Mucosa of rectum (tissue), 2 donors: ENCODE measurements around the gene FAM117A.
A peak's percentile ranks its signal among the peaks of the same experiment; 100 is the strongest.
"Not testable (repeated sequence)": the region's sequence is repeated elsewhere in the genome, so short reads cannot be mapped to it uniquely, and the experiment has no call there.

ENCODE experiments used
- H3K27ac ChIP-seq, 2 donors: one replicate each; pipeline ENCODE4 v1.7.0; 2013; ENCODE audit warnings: inconsistent platforms in 2 of 2, low read depth in 2 of 2, low read length in 2 of 2
- H3K27me3 ChIP-seq, 2 donors: one replicate each; pipeline ENCODE4 v1.7.0; 2013; ENCODE audit warnings: low read length in 2 of 2; ENCODE audit not compliant: control insufficient read depth in 2 of 2, insufficient read depth in 2 of 2
- H3K36me3 ChIP-seq, 2 donors: one replicate each; pipeline ENCODE4 v1.7.0; 2013; ENCODE audit warnings: low read length in 2 of 2; ENCODE audit not compliant: control insufficient read depth in 2 of 2, insufficient read depth in 2 of 2
- H3K4me1 ChIP-seq, 2 donors: one replicate each; pipeline ENCODE4 v1.7.0; 2013; ENCODE audit warnings: low read length in 2 of 2, mild to moderate bottlenecking in 1 of 2; ENCODE audit not compliant: control insufficient read depth in 2 of 2, insufficient read depth in 2 of 2
- H3K4me3 ChIP-seq, 2 donors: one replicate each; pipeline ENCODE4 v1.7.0; 2013; ENCODE audit warnings: low read length in 2 of 2
- H3K9ac ChIP-seq, 2 donors: one replicate each; pipeline ENCODE4 v1.7.0; 2013; ENCODE audit warnings: low read length in 2 of 2, low read depth in 1 of 2, mild to moderate bottlenecking in 1 of 2
- H3K9me3 ChIP-seq, 2 donors: one replicate each; pipeline ENCODE4 v1.7.0; 2013; ENCODE audit warnings: low read length in 2 of 2; ENCODE audit not compliant: control insufficient read depth in 2 of 2
- donor health status: healthy.
- donor health status: Normal muscosa, but diverticular disease.

Gene FAM117A

DNA sequence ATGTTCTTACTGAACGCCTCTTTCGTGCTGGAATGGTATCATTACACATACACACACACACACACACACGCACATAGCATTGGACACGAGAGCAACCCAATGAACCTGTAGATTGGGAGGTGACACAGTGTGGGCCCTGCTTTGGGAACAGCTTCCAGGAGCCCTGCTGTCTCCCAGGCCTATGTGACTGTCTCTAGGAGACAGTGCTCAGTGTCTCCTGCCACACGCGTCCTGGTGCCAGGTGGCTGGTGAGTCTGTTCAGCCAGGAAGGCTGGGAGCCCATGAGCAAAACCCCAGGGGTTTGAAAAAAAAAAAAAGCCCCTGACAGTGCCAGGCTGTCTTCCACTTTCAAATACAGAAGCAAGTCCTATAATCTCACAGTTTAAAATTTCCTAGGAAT, 83.6 kb downstream of the FAM117A start:
- Histone ChIP-seq H3K27me3 (no peaks in the 10 kb centered on the region), H3K4me1 (peaks cover 14 to 18% of the 10 kb centered on the region in 2 donors), H3K9me3 (no peaks in the 10 kb centered on the region), H3K27ac (no peak overlapping the region), H3K36me3 (peaks cover 0 to 2% of the 10 kb centered on the region in 2 donors), H3K4me3 (no peak overlapping the region), H3K9ac (no peak overlapping the region)

DNA sequence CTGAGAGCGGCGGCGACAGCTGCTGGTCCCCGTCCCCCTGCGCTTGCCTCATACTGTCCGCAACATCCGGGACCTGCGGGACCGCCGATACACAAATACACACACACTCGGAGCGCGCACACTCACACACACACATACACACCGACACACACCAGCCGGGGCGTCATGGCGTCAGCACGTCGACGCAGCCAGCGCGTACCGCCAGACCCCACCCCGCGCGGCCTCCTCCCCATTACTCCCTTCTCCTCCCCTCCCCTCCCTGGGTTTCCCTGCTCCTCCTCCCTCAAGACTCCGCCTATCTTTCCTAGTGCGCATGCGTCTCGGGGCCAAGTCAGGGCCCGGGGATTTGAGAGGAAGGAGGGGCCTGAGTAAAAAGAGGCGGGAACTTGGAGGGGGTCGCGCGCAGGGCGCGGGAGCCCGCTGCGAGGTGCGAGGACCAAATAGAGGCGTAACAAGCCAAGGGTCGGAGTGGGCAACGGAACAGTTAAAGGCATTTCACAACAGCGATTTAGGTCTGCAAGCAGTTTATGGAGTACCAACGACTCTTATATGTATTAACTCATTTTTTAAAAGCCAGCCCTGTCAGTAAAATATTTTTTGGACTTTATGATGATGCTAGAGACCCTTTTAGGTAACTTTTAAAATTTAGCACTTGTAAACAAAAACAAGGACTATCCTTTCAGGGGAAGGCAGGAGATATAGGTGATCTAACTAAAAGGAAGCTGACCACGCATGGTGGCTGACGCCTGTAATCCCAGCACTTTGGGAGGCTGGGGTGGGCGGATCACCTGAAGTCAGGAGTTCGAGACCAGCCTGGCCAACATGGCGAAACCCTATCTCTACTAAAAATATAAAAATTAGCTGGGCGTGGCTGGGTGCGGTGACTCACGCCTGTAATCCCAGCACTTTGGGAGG, 85.7 kb downstream of the FAM117A start, which contains the start of gene SPOP:
Gene SPOP (minus strand): TSS at position 165 of the 915 bp plus-strand sequence. CDS start 55,287 bp downstream, outside the sequence.
- Histone ChIP-seq H3K27ac (peak within 1 kb of the TSS; percentile 99), H3K27me3 (no peaks in the 10 kb centered on the region), H3K9me3 (no peaks in the 10 kb centered on the region), H3K4me3 (peak within 1 kb of the TSS; percentile 92 to 95), H3K36me3 (peaks cover 0 to 3% of the 10 kb centered on the region in 2 donors), H3K4me1 (peaks cover 18 to 22% of the 10 kb centered on the region in 2 donors), H3K9ac (peak within 1 kb of the TSS; percentile 85 to 90)

DNA sequence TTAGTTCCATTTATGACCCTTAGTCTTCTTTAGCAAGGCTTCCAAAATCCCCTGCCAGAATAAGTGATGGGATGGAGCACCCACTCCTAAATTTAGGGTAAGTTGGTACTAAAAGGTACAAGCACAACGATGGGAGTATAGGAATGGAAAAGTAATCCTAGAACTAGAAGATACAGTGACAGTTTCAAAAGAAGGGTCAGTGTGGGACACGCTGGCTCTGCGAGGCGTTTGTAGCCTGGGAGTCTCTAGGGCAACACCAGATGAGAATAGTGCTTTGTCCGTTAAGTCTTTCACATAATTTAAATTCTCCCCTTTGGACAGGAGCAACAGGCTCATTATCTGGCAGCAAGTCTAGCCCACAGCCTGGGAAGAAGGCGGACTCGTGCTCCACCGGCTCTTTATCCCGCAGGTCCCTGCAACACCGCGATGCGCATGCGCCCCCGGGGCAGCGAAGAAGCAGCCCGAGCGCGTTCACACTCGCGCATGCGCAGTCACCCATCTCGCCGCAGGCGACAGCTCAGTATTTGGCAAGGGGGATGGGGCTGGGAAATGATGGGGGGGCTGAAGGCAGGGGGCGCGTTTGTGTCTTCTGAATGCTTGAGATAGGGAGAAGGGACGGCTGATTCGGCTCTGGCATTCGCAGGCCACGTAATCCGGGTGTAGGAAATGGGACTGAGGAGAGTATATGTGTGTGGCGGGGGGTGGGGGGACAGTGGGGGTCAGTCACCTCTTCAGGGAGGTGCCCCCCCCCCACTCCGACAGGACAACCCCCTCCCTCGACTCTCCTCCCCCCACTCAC, 86.6 kb downstream of the FAM117A start:
- H3K4me1 ChIP-seq: peaks cover 18 to 22% of the 10 kb centered on the region in 2 donors
- H3K27ac ChIP-seq: peak overlapping the region; percentile 99
- H3K9ac ChIP-seq: peak overlapping the region; percentile 85 to 90

DNA sequence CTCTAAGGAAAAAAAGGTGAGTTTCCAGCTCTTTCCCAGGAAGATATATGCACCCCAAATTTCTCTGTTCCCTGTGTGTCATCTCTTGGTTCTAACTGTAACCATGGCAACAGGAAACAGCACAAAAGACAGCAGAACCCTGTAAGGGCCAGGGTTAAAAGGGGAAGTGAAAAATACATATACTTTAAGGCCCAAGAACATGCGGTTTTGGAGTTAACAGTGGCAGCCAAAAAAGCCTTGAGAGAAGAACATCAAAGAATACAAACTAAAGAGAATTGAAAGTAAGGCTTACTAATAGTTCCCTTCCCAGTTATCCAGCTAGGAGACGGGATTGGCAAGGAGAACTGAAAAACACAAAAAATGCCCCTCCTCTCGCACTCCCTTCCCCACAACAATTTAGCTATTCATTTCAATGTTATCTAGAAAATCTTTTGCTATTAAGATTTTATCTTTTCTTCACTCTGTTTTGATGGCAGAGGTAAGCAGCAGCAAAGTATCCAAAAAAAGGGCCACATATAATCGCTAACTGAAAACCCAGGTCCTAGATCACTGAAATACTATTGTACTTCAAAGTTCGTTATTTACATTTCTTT, 87.6 kb downstream of the FAM117A start:
- Histone ChIP-seq H3K27me3 (no peaks in the 10 kb centered on the region), H3K4me1 (peaks cover 18 to 22% of the 10 kb centered on the region in 2 donors), H3K27ac (peak overlapping the region; percentile 99), H3K4me3 (peak overlapping the region; percentile 92 to 95), H3K9ac (peak overlapping the region; percentile 35 to 90), H3K9me3 (no peaks in the 10 kb centered on the region), H3K36me3 (peaks cover 0 to 5% of the 10 kb centered on the region in 2 donors)

More for the DNA sequence above, 86.6 kb downstream of the FAM117A start:
- Histone ChIP-seq H3K36me3 (peaks cover 0 to 5% of the 10 kb centered on the region in 2 donors), H3K27me3 (no peaks in the 10 kb centered on the region), H3K9me3 (no peaks in the 10 kb centered on the region), H3K4me3 (peak overlapping the region; percentile 92 to 95)

DNA sequence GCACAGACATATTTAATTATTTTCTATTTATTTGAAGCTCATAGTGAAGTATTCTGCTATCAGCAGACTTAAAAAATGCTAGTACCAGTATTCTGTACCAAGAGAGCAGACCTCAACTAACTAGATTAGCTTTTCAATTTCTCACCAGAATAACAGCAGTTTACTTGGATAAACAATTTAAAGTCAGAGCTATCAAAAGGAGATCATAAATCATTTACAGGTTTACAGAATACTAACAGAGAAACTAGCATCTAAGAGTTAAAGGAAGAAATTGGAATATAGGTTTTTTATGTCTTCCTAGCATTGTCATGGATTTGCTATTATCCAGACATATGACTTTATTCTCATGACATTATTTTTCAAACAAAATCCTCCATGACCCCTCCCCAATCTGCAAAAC, 89.4 kb downstream of the FAM117A start:
- Histone ChIP-seq H3K9ac (no peak overlapping the region), H3K9me3 (no peaks in the 10 kb centered on the region), H3K4me3 (no peak overlapping the region), H3K36me3 (peaks cover 0 to 5% of the 10 kb centered on the region in 2 donors), H3K4me1 (peaks cover 18 to 22% of the 10 kb centered on the region in 2 donors), H3K27ac (no peak overlapping the region), H3K27me3 (no peaks in the 10 kb centered on the region)

DNA sequence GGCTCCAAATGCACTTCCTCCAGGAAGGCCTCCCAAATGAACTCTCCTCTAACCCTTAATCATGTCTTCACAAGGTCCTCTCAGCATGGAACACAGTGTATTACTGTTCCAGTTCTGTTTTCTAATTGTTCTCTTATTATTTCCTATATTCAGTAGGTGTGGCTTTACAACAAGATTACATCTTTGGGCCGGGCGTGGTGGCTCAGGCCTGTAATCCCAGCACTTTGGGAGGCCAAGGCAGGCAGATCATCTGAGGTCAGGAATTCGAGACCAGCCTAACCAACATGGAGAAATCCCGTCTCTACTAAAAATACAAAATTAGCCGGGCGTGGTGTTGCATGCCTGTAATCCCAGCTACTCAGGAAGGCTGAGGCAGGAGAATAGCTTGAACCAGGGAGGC, 90.3 kb downstream of the FAM117A start:
- peaks cover 18 to 22% of the 10 kb centered on the region in 2 donors for H3K4me1 ChIP-seq
- not testable (repeated sequence) for H3K4me3 ChIP-seq, H3K27ac ChIP-seq, H3K36me3 ChIP-seq, H3K27me3 ChIP-seq, H3K9me3 ChIP-seq, H3K9ac ChIP-seq

DNA sequence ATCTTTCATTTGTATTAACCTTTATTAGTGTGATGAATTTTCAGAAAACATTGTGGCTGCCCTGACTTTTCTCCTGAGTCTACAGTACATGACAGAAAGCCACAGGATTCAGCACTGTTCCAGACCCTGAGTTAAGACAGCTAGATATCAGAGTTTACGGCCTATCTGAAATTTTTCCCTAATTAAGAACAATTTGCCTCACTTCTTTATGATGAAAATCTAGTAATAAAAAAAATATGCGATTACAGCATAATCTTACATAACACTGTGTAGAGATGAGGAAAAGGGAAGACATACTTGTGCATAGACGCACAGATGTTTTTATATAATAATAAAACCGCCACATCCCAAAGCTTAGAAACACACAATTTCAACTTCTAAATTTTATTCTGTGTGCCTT, 93.3 kb downstream of the FAM117A start:
- no peak overlapping the region for H3K27ac ChIP-seq
- H3K27me3 ChIP-seq: no peaks in the 10 kb centered on the region
- H3K9ac ChIP-seq: no peak overlapping the region
- peaks cover 3 to 5% of the 10 kb centered on the region in 2 donors for H3K36me3 ChIP-seq
- peaks cover 5 to 7% of the 10 kb centered on the region in 2 donors for H3K4me1 ChIP-seq
- no peak overlapping the region for H3K4me3 ChIP-seq
- H3K9me3 ChIP-seq: no peaks in the 10 kb centered on the region

DNA sequence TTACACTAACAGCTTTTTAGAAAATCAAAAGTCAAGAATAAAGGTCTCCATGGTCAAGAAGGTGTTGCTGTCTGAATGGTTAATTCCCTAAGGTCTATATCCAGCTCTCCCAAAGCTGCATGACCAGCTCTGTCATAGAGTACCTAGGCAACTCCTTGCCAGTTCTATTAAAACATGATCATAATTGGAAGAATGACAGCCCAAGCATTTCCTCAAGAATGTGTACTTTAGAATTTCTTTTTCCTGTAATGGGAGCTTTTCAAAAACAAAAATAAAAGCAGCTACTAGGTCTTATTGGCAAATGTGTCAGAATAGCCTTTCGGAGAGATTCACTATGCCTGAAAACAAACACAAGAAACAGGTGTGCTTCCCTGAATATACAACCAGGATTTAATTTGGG, 93.9 kb downstream of the FAM117A start:
- no peak overlapping the region for H3K27ac ChIP-seq
- H3K9me3 ChIP-seq: no peaks in the 10 kb centered on the region
- peak overlapping the region in 1 of 2 donors; percentile 17 for H3K9ac ChIP-seq
- H3K4me3 ChIP-seq: no peak overlapping the region
- no peaks in the 10 kb centered on the region for H3K27me3 ChIP-seq
- H3K4me1 ChIP-seq: peaks cover under 1 to 3% of the 10 kb centered on the region in 2 donors
- H3K36me3 ChIP-seq: peaks cover 2 to 3% of the 10 kb centered on the region in 2 donors

DNA sequence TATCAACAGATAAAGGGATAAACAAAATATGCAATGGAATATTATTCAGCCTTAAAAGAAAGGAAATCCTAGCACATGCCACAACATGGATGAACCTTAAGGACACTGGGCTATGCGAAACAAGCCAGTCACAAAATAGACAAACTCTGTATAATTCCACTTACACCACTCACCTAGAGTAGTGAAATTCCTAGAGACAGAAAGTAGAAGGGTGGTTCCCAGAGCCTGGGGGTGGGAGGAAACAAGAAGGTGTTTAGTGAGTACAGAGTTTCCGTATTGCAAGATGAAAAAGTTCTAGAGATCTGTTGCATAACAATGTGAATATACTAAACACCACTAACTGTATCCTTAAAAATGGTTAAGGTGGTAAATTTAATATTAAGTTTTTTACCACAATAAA, 96.1 kb downstream of the FAM117A start:
- no peak overlapping the region for H3K4me3 ChIP-seq
- H3K4me1 ChIP-seq: peaks cover 4 to 7% of the 10 kb centered on the region in 2 donors
- no peak overlapping the region for H3K9ac ChIP-seq
- no peaks in the 10 kb centered on the region for H3K9me3 ChIP-seq
- no peaks in the 10 kb centered on the region for H3K27me3 ChIP-seq
- peaks cover 2 to 3% of the 10 kb centered on the region in 2 donors for H3K36me3 ChIP-seq
- H3K27ac ChIP-seq: no peak overlapping the region
